K562 (cell line): ENCODE results near the gene SCARF1. TPM values are rescaled to one million over a fixed set of nuclear protein-coding genes. Genes with fewer than 3 reads are reported as not detected.

Source experiments
- ARID4B ChIP-seq: sonication (generic); formaldehyde crosslinking; IDR thresholded peaks from 2 replicates; pipeline ENCODE4 v1.8.0; 2022; ENCODE audit warnings: mild to moderate bottlenecking, missing genetic modification reagents
- ATF7 ChIP-seq: fragments of 450-650 bp; IDR thresholded peaks from 2 replicates; pipeline ENCODE4 v1.7.1; 2014; ENCODE audit warnings: mild to moderate bottlenecking, moderate library complexity
- BHLHE40 ChIP-seq: IDR thresholded peaks from 2 replicates; pipeline ENCODE4 v1.6.1; 2011; ENCODE audit warnings: low read length, improper control_type of control experiment
- CREB3L1 ChIP-seq: fragments of 450-650 bp; IDR thresholded peaks from 2 replicates; pipeline ENCODE4 v1.6.1; 2014; ENCODE audit warnings: low read depth, mild to moderate bottlenecking, moderate library complexity, borderline replicate concordance
- ELF1 ChIP-seq: fragments of 200-800 bp; sonication (Bioruptor generic); IDR thresholded peaks from 2 replicates; pipeline ENCODE4 v1.6.1; 2016; ENCODE audit warnings: missing genetic modification characterization, missing compliant biosample characterization
- ELK3 ChIP-seq: fragments of 450-650 bp; formaldehyde crosslinking; IDR thresholded peaks from 2 replicates; pipeline ENCODE4 v1.4.0; 2020; ENCODE audit warnings: mild to moderate bottlenecking
- IFI16 ChIP-seq: fragments of 250-450 bp; sonication (Bioruptor Pico); IDR thresholded peaks from 2 replicates; pipeline ENCODE4 v2.1.2; 2022; ENCODE audit warnings: mild to moderate bottlenecking, inconsistent platforms
- MAFG ChIP-seq: fragments of 450-650 bp; conservative IDR thresholded peaks from 2 replicates; pipeline ENCODE4 v1.6.1; 2016; ENCODE audit warnings: missing genetic modification characterization, missing compliant biosample characterization
- MAFK ChIP-seq: IDR thresholded peaks from 2 replicates; pipeline ENCODE4 v1.6.1; 2011; ENCODE audit warnings: low read length, improper control_type of control experiment
- MAZ ChIP-seq, 2 experiments: fragments of 450-650 bp in 1 of 2; sonication (generic) in 1 of 2; formaldehyde crosslinking; IDR thresholded peaks in 1 of 2; conservative IDR thresholded peaks in 1 of 2; 2 replicates each; pipeline versions ENCODE4 v1.4.0 to v1.5.0; 2020; ENCODE audit warnings: mild to moderate bottlenecking in 1 of 2, missing genetic modification reagents in 1 of 2
- PHTF2 ChIP-seq: fragments of 250-450 bp; sonication (Bioruptor Pico); IDR thresholded peaks from 2 replicates; pipeline ENCODE4 v1.5.0; 2021; ENCODE audit warnings: mild to moderate bottlenecking
- PRPF4 ChIP-seq: fragments of 200-400 bp; formaldehyde crosslinking; IDR thresholded peaks from one replicate; pipeline ENCODE4 v1.6.1; 2017; ENCODE audit warnings: low read length, low read depth, mild to moderate bottlenecking; ENCODE audit not compliant: insufficient read depth, poor library complexity, severe bottlenecking
- RBM22 ChIP-seq: fragments of 200-400 bp; formaldehyde crosslinking; IDR thresholded peaks from 2 replicates; pipeline ENCODE4 v1.6.1; 2018; ENCODE audit warnings: low read length, low read depth; ENCODE audit not compliant: poor library complexity, severe bottlenecking
- RUNX1 ChIP-seq: sonication (generic); IDR thresholded peaks from 2 replicates; pipeline ENCODE4 v1.6.1; 2016; ENCODE audit warnings: antibody characterized with exemption, low read depth
- SLC30A9 ChIP-seq: fragments of 250-450 bp; sonication (Bioruptor Pico); IDR thresholded peaks from 2 replicates; pipeline ENCODE4 v1.8.0; 2022; ENCODE audit warnings: mild to moderate bottlenecking, moderate library complexity
- SMARCA4 ChIP-seq: fragments of 450-650 bp; IDR thresholded peaks from 2 replicates; pipeline ENCODE4 v1.6.1; 2016
- TEAD2 ChIP-seq: fragments of 450-650 bp; IDR thresholded peaks from 2 replicates; pipeline ENCODE4 v1.6.1; 2016; ENCODE audit warnings: missing genetic modification characterization, control low read depth, missing compliant biosample characterization
- ZNF41 ChIP-seq: fragments of 250-450 bp; sonication (Bioruptor Pico); conservative IDR thresholded peaks from 2 replicates; pipeline ENCODE4 v1.4.0; 2020; ENCODE audit warnings: mild to moderate bottlenecking
- ZNF444 ChIP-seq: fragments of 250-450 bp; sonication (Bioruptor Pico); IDR thresholded peaks from 2 replicates; pipeline ENCODE4 v1.4.0; 2020; ENCODE audit warnings: mild to moderate bottlenecking, moderate library complexity
- ZNF561 ChIP-seq: fragments of 450-650 bp; formaldehyde crosslinking; conservative IDR thresholded peaks from 2 replicates; pipeline ENCODE4 v1.4.0; 2020; ENCODE audit warnings: mild to moderate bottlenecking, moderate library complexity
- ZNF644 ChIP-seq: fragments of 200-800 bp; sonication (Bioruptor generic); IDR thresholded peaks from 2 replicates; pipeline ENCODE4 v1.6.1; 2016; ENCODE audit warnings: low read depth, missing genetic modification characterization, missing compliant biosample characterization
- polyA plus RNA-seq, 8 experiments: library from polyadenylated mRNA; depleted of rRNA in 4 of 8; stranded (reverse) in 5 of 8; unstranded in 3 of 8; fragments of >200 nt; fragmentation: Nextera tagmentation in 2 of 8; fragmentation: Illumina TruSeq in 1 of 8; extraction: Ambion mirVana in 2 of 8; extraction: Trizol in 1 of 8; gene quantifications; 2 replicates each; pipeline versions ENCODE4 v1.2.1 to v1.2.3, GENCODE V29; 2011 to 2014; ENCODE audit warnings: inconsistent platforms in 1 of 8, missing spikeins in 1 of 8
- total RNA-seq, 7 experiments: library from RNA; depleted of rRNA in 6 of 7; stranded (reverse); fragments of >200 nt in 6 of 7; fragmentation: Illumina TruSeq in 2 of 7; extraction: Trizol in 2 of 7; gene quantifications; 2 replicates each; pipeline versions ENCODE4 v1.2.1 to v1.2.3, GENCODE V29; 2011 to 2021; ENCODE audit warnings: low replicate concordance in 1 of 7
- TF ChIP-seq, protein P1 (sequence below): sonication (generic); formaldehyde crosslinking; IDR thresholded peaks from 2 replicates; pipeline ENCODE4 v1.8.0; 2022; ENCODE audit warnings: missing genetic modification reagents, mild to moderate bottlenecking, moderate library complexity, borderline replicate concordance

Gene SCARF1
- total and polyA plus RNA-seq, 9 of the 15 experiments (the other 6 are each of a cell fraction or from before 2014, with no cell fraction given): 0.04 to 2.1 (median 0.63) TPM

- TF ChIP-seq MAFK (0 out of 2 replicates have a peak, but pooled peaks have one; percentile 36), BHLHE40 (0 out of 2 replicates have a peak, but pooled peaks have one; percentile 44), ZNF41 (CRISPR knock-in tag) (no peak), ARID4B (CRISPR knock-in tag) (no peak), MAFG (tag) (peak; percentile 54), ELF1 (tag) (peak; percentile 81), ELK3 (no peak), MAZ (CRISPR knock-in tag; conservative IDR thresholded peaks at IDR 0.05 in 1 of 2, IDR thresholded peaks at IDR 0.05 in 1 of 2) (no peak), TEAD2 (tag) (no peak), CREB3L1 (peak; percentile 37; the same call in 1 of the 2 replicates), SLC30A9 (CRISPR knock-in tag) (no peak), PHTF2 (no peak), IFI16 (CRISPR knock-in tag) (no peak), RBM22 (no peak), ZNF561 (CRISPR knock-in tag) (no peak), ZNF644 (tag) (no peak), ATF7 (peak; percentile 87), ZNF444 (CRISPR knock-in tag) (no peak), PRPF4 (no peak), RUNX1 (no peak), SMARCA4 (no peak)
- TF ChIP-seq, protein P1, sequence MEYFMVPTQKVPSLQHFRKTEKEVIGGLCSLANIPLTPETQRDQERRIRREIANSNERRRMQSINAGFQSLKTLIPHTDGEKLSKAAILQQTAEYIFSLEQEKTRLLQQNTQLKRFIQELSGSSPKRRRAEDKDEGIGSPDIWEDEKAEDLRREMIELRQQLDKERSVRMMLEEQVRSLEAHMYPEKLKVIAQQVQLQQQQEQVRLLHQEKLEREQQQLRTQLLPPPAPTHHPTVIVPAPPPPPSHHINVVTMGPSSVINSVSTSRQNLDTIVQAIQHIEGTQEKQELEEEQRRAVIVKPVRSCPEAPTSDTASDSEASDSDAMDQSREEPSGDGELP: peak; percentile 11; the same call in 1 of the 2 replicates
Observed at GRCh38 chr17:1617620-1618174, 27.8 kb downstream of the SCARF1 start (continued).
